Right lobe of liver (tissue), 6 donors: ENCODE data around the gene C19orf53. TPM values are rescaled to one million over a fixed set of nuclear protein-coding genes. Genes with fewer than 3 reads are reported as not detected.

Source experiments
- ATAC-seq, 4 donors: fragments of 200-7000 bp; cut with Tn5 transposase; one replicate each; pipeline ENCODE4 v1.9.1; 2020; ENCODE audit warnings: mild to moderate bottlenecking in 4 of 4, moderate library complexity in 4 of 4
- DNase-seq, 3 donors: peaks; one replicate each; pipeline ENCODE4 v3.0.0-alpha.2; 2020
- H3K27ac ChIP-seq, 3 donors: fragments of 200-600 bp; one replicate each; pipeline ENCODE4 v1.8.0; 2022
- H3K27me3 ChIP-seq, 2 donors: fragments of 200-600 bp; one replicate each; pipeline ENCODE4 v1.8.0; 2022
- H3K36me3 ChIP-seq, 4 donors: fragments of 200-600 bp; sonication (generic) in 1 of 4; one replicate each; pipeline versions ENCODE4 v1.5.1 to v1.8.0; 2017 to 2022; ENCODE audit warnings: control low read depth in 1 of 4
- H3K4me1 ChIP-seq, 4 donors: fragments of 200-600 bp; sonication (generic) in 1 of 4; one replicate each; pipeline versions ENCODE4 v1.5.1 to v1.8.0; 2017 to 2022; ENCODE audit warnings: control low read depth in 1 of 4
- H3K4me3 ChIP-seq, 3 donors: fragments of 200-600 bp; one replicate each; pipeline ENCODE4 v1.8.0; 2022
- H3K9me3 ChIP-seq, 4 donors: fragments of 200-600 bp; sonication (generic) in 1 of 4; one replicate each; pipeline versions ENCODE4 v1.5.1 to v1.8.0; 2017 to 2022; ENCODE audit warnings: control low read depth in 1 of 4
- CTCF ChIP-seq, 4 donors: fragments of 200-600 bp in 3 of 4; fragments of 450-650 bp in 1 of 4; IDR thresholded peaks; one replicate each; pipeline versions ENCODE4 v1.5.1 to v1.8.0; 2016 to 2022; ENCODE audit warnings: antibody characterized with exemption in 4 of 4, mild to moderate bottlenecking in 2 of 4
- POLR2A ChIP-seq: fragments of 450-650 bp; IDR thresholded peaks from one replicate; pipeline ENCODE4 v1.6.1; 2017; ENCODE audit warnings: antibody characterized with exemption, mild to moderate bottlenecking
- WGBS: methylation state at CpG from one replicate; pipeline ENCODE4 v1.1.6; 2018; ENCODE audit warnings: low coverage, low lambda C conversion rate; ENCODE audit not compliant: insufficient coverage; ENCODE audit errors: missing lambda C conversion rate; 5-methylcytosine and 5-hydroxymethylcytosine counted together
- intact Hi-C, 2 donors: fragments of 100-400 bp; cut with DNase I; formaldehyde crosslinking; loops; one replicate each; pipeline versions ENCODE4 v1.11.2 to v1.14.1; 2022
- total RNA-seq, 6 experiments: library from RNA; depleted of rRNA in 2 of 6; stranded (reverse); fragments of >200 nt in 2 of 6; fragmentation: NEBNext Ultra II Directional in 3 of 6; extraction: Animal tissue kit (Norgen Biotek cat#: 25700) in 3 of 6; gene quantifications; one replicate each; pipeline versions ENCODE4 v1.1.0 to v1.2.4, GENCODE V29; 2016 to 2023
- donor health status: DM: no; HTN: yes; CAD: no.
- donor health status: DM: no; HTN: no; CAD: no.
- donor health status: DM: no; HTN: no; CAD: no.
- donor health status: DM: no; HTN: yes; CAD: no.
- donor health status: DM: no; HTN: yes; CAD: no.

The C19orf53 gene
- total RNA-seq, 6 experiments from 2014 or later: 30.6 to 227 (median 32.8) TPM

GRCh38 chr19:13764821-13765394 lies 9.3 kb upstream of the C19orf53 start:
- ATAC-seq: peak in 3 of 4 donors; percentile 12 to 43 (median 17)
- H3K4me1 ChIP-seq: peaks cover 0 to 21% (median 4%) of the 10 kb centered on the region in 4 donors
- DNase-seq: peak in 1 of 3 donors; percentile 52
- peak overlapping the region; percentile 71 to 84 (median 83) for H3K4me3 ChIP-seq
- peaks cover 0 to 25% (median 0%) of the 10 kb centered on the region in 4 donors for H3K36me3 ChIP-seq
- no peaks in the 10 kb centered on the region for H3K27me3 ChIP-seq
- intact Hi-C loops: no loop called here
- no peaks in the 10 kb centered on the region for H3K9me3 ChIP-seq
- peak overlapping the region in 1 of 3 donors; percentile 40 for H3K27ac ChIP-seq
- TF ChIP-seq CTCF (IDR thresholded peaks at IDR 0.05): no peak
- TF ChIP-seq POLR2A: no peak
- 6% methylated on average over 8 of the region's 48 CpGs for WGBS

- H3K27me3 ChIP-seq: no peaks in the 10 kb centered on the region
- DNase-seq (no peak), ATAC-seq (peak in 1 of 4 donors; percentile 18)
- no peak for TF ChIP-seq POLR2A
- no peak for TF ChIP-seq CTCF (IDR thresholded peaks at IDR 0.05)
- H3K36me3 ChIP-seq: peaks cover 0 to 25% (median 0%) of the 10 kb centered on the region in 4 donors
- H3K27ac ChIP-seq: peak overlapping the region in 1 of 3 donors; percentile 40
- peaks cover 0 to 21% (median 4%) of the 10 kb centered on the region in 4 donors for H3K4me1 ChIP-seq
- 27% methylated on average over 12 of the region's 19 CpGs for WGBS
- no peaks in the 10 kb centered on the region for H3K9me3 ChIP-seq
- H3K4me3 ChIP-seq: peak overlapping the region; percentile 71 to 84 (median 83)
- intact Hi-C loops: no loop called here
Measured at GRCh38 chr19:13765395-13766094, 8.7 kb upstream of the C19orf53 start.

GRCh38 chr19:13766095-13766481 lies 8.2 kb upstream of the C19orf53 start:
- Histone ChIP-seq H3K9me3 (no peaks in the 10 kb centered on the region), H3K27ac (no peak overlapping the region), H3K27me3 (no peaks in the 10 kb centered on the region), H3K4me1 (peaks cover 0 to 21% (median 4%) of the 10 kb centered on the region in 4 donors), H3K36me3 (peaks cover 0 to 28% (median 0%) of the 10 kb centered on the region in 4 donors), H3K4me3 (no peak overlapping the region)
- DNase-seq: no peak
- WGBS: 100% methylated on average over 1 of the region's 3 CpGs
- no peak for TF ChIP-seq POLR2A
- intact Hi-C loops: no loop called here
- no peak for ATAC-seq

GRCh38 chr19:13768510-13768909 lies 5.7 kb upstream of the C19orf53 start:
- Histone ChIP-seq H3K4me1 (peaks cover 0 to 21% (median 4%) of the 10 kb centered on the region in 4 donors), H3K27me3 (no peaks in the 10 kb centered on the region), H3K4me3 (no peak overlapping the region), H3K36me3 (peaks cover 0 to 36% (median 7%) of the 10 kb centered on the region in 4 donors), H3K9me3 (no peaks in the 10 kb centered on the region), H3K27ac (peak overlapping the region in 1 of 3 donors; percentile 40)
- DNase-seq (no peak), ATAC-seq (no peak)
- 77% methylated on average over 4 of the region's 19 CpGs for WGBS
- intact Hi-C loops: no loop called here
- no peak for TF ChIP-seq POLR2A
- no peak for TF ChIP-seq CTCF (IDR thresholded peaks at IDR 0.05)
